Neural cell (in vitro differentiated cells): ENCODE results near the gene TSTD1.

Experiments
- CTCF ChIP-seq: fragments of 450-650 bp; IDR thresholded peaks from 2 replicates; pipeline ENCODE4 v1.5.1; 2014; ENCODE audit warnings: antibody characterized with exemption, mild to moderate bottlenecking, moderate library complexity; ENCODE audit not compliant: poor library complexity, severe bottlenecking
- EP300 ChIP-seq: fragments of 450-650 bp; conservative IDR thresholded peaks from 2 replicates; pipeline ENCODE4 v1.6.1; 2014; ENCODE audit warnings: antibody characterized with exemption, mild to moderate bottlenecking, moderate library complexity; ENCODE audit not compliant: poor library complexity, severe bottlenecking
- EZH2 ChIP-seq: fragments of 200-600, 300-800 bp; shearing (Covaris generic), sonication (generic); IDR thresholded peaks from 2 replicates; pipeline ENCODE4 v1.6.1; 2014; ENCODE audit warnings: antibody characterized with exemption, low read length, borderline replicate concordance, mild to moderate bottlenecking; ENCODE audit not compliant: insufficient read depth, poor library complexity, severe bottlenecking
- MXI1 ChIP-seq: fragments of 450-650 bp; conservative IDR thresholded peaks from 2 replicates; pipeline ENCODE4 v1.6.1; 2014; ENCODE audit warnings: antibody characterized with exemption, mild to moderate bottlenecking; ENCODE audit not compliant: poor library complexity, severe bottlenecking
- RAD21 ChIP-seq: fragments of 450-650 bp; conservative IDR thresholded peaks from 2 replicates; pipeline ENCODE4 v1.6.1; 2014; ENCODE audit warnings: antibody characterized with exemption, mild to moderate bottlenecking, moderate library complexity
- SMC3 ChIP-seq: fragments of 450-650 bp; conservative IDR thresholded peaks from 2 replicates; pipeline ENCODE4 v1.6.1; 2014; ENCODE audit warnings: antibody characterized with exemption, mild to moderate bottlenecking, moderate library complexity; ENCODE audit not compliant: poor library complexity
- TAF1 ChIP-seq: IDR thresholded peaks from 2 replicates; pipeline ENCODE4 v1.6.1; 2012; ENCODE audit warnings: low read depth

- TF ChIP-seq RAD21 (no peak), CTCF (no peak), EP300 (no peak), MXI1 (no peak), TAF1 (no peak), EZH2 (no peak), SMC3 (no peak)
These were observed 46.4 kb upstream of the TSTD1 start for GRCh38 chr1:161085165-161085564.
